OCI-LY7 (cell line): ENCODE data around the gene TGFBRAP1.

ENCODE experiments used
- CTCF ChIP-seq: fragments of 200-600 bp; sonication (generic); conservative IDR thresholded peaks from 2 replicates; pipeline ENCODE4 v1.5.1; 2014; ENCODE audit warnings: mild to moderate bottlenecking, antibody characterized with exemption, low read length, moderate library complexity, mixed read lengths
- EZH2phosphoT487 ChIP-seq: fragments of 200-600 bp; sonication (generic); IDR thresholded peaks from 2 replicates; pipeline ENCODE4 v1.6.1; 2018; ENCODE audit warnings: low read depth, borderline replicate concordance, mild to moderate bottlenecking, mixed run types, antibody characterized with exemption, low read length, moderate library complexity, mixed read lengths

GRCh38 chr2:105215586-105216192 lies 113.8 kb downstream of the TGFBRAP1 start:
- TF ChIP-seq CTCF (no peak), EZH2phosphoT487 (no peak)
